ENCODE data around the gene SLC4A1AP. TPM values are rescaled to one million over a fixed set of nuclear protein-coding genes. Genes with fewer than 3 reads are reported as not detected.

The SLC4A1AP gene
- total RNA-seq, 4 donors from 2014 or later = 15.4 to 27.0 (median 24.1) TPM

GRCh38 chr2:27645197-27645596 is 18.5 kb upstream of the SLC4A1AP start:
- Histone ChIP-seq H3K9me3 (no peaks in the 10 kb centered on the region), H3K36me3 (peaks cover 5 to 100% (median 53%) of the 10 kb centered on the region in 3 donors), H3K4me3 (no peak overlapping the region), H3K27ac (no peak overlapping the region), H3K27me3 (no peaks in the 10 kb centered on the region), H3K4me1 (no peaks in the 10 kb centered on the region)
- TF ChIP-seq, protein P1, sequence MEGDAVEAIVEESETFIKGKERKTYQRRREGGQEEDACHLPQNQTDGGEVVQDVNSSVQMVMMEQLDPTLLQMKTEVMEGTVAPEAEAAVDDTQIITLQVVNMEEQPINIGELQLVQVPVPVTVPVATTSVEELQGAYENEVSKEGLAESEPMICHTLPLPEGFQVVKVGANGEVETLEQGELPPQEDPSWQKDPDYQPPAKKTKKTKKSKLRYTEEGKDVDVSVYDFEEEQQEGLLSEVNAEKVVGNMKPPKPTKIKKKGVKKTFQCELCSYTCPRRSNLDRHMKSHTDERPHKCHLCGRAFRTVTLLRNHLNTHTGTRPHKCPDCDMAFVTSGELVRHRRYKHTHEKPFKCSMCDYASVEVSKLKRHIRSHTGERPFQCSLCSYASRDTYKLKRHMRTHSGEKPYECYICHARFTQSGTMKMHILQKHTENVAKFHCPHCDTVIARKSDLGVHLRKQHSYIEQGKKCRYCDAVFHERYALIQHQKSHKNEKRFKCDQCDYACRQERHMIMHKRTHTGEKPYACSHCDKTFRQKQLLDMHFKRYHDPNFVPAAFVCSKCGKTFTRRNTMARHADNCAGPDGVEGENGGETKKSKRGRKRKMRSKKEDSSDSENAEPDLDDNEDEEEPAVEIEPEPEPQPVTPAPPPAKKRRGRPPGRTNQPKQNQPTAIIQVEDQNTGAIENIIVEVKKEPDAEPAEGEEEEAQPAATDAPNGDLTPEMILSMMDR (IDR thresholded peaks at IDR 0.05) = no peak
- no peak for TF ChIP-seq POLR2A (IDR thresholded peaks at IDR 0.05)
- intact Hi-C loops (cut with DNase I) = no loop called here
- DNase-seq = no peak

DNA sequence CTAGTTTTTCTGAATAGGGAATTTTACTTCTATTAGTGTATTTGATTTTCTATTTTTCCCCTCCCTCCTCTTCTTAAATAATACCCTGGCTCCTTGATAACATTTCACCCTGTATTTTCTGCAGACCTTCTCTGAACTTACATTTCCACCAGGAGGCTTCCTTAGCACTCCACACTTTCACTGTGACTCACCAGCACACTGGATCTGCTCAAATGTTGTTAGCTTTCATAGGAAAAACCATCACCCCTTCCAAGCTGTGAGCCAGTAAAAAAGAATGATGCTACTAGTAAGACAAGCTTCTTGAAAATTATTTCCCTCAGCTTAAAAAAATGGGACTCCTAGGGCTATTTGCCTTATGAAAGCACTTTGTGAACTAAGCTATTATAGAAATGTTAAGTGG is 16.4 kb upstream of the SLC4A1AP start:
- H3K4me1 ChIP-seq = no peaks in the 10 kb centered on the region
- no peak overlapping the region for H3K4me3 ChIP-seq
- intact Hi-C loops (cut with DNase I) = no loop called here
- H3K36me3 ChIP-seq = peaks cover 5 to 100% (median 45%) of the 10 kb centered on the region in 3 donors
- no peaks in the 10 kb centered on the region for H3K9me3 ChIP-seq
- TF ChIP-seq POLR2A (IDR thresholded peaks at IDR 0.05) = no peak
- TF ChIP-seq, protein P1 (IDR thresholded peaks at IDR 0.05) = no peak
- no peak overlapping the region for H3K27ac ChIP-seq
- no peaks in the 10 kb centered on the region for H3K27me3 ChIP-seq
- DNase-seq = no peak

GRCh38 chr2:27647737-27648136 is 16.0 kb upstream of the SLC4A1AP start:
- H3K4me1 ChIP-seq = no peaks in the 10 kb centered on the region
- H3K36me3 ChIP-seq = peaks cover 5 to 100% (median 42%) of the 10 kb centered on the region in 3 donors
- H3K27me3 ChIP-seq = no peaks in the 10 kb centered on the region
- 86 to 93% methylated on average over 4 of the region's 4 CpGs for WGBS, 2 donors
- TF ChIP-seq, protein P1 (IDR thresholded peaks at IDR 0.05) = no peak
- TF ChIP-seq POLR2A (IDR thresholded peaks at IDR 0.05) = no peak
- no peak overlapping the region for H3K27ac ChIP-seq
- no peak overlapping the region for H3K4me3 ChIP-seq
- no peaks in the 10 kb centered on the region for H3K9me3 ChIP-seq
- no peak for DNase-seq
- intact Hi-C loops (cut with DNase I) = no loop called here

GRCh38 chr2:27651056-27651455 is 12.6 kb upstream of the SLC4A1AP start:
- 73 to 74% methylated on average over 4 of the region's 4 CpGs for WGBS, 2 donors
- no peaks in the 10 kb centered on the region for H3K9me3 ChIP-seq
- H3K4me1 ChIP-seq = peaks cover 0 to 6% (median 0%) of the 10 kb centered on the region in 3 donors
- H3K4me3 ChIP-seq = no peak overlapping the region
- intact Hi-C loops (cut with DNase I) = no loop called here
- no peak overlapping the region for H3K27ac ChIP-seq
- peaks cover 5 to 100% (median 40%) of the 10 kb centered on the region in 3 donors for H3K36me3 ChIP-seq
- no peaks in the 10 kb centered on the region for H3K27me3 ChIP-seq
- DNase-seq = no peak
- TF ChIP-seq, protein P1 (IDR thresholded peaks at IDR 0.05) = no peak
- no peak for TF ChIP-seq POLR2A (IDR thresholded peaks at IDR 0.05)

DNA sequence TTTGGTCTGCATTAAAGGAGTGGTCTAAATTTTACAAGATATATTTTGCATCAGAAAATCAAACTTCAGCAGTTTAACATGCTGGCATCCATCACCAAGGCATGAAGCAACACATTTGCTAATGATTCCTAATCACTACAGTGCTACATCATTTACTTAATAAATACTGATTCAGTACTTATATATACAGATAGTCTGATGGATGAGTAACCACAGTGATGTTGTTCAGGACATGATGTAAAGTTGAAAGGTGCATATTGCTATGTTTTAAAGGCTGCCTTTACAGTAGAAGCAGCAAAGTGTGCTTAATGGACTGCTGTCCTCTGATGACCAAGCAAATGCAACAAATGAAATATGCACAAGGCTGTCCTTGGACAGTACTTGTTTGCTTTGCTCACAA is 11.3 kb upstream of the SLC4A1AP start:
- intact Hi-C loops (cut with DNase I) = no loop called here
- no peak overlapping the region for H3K4me3 ChIP-seq
- TF ChIP-seq, protein P1 (IDR thresholded peaks at IDR 0.05) = no peak
- TF ChIP-seq POLR2A (IDR thresholded peaks at IDR 0.05) = no peak
- DNase-seq = no peak
- peaks cover 0 to 6% (median 0%) of the 10 kb centered on the region in 3 donors for H3K4me1 ChIP-seq
- peaks cover 5 to 100% (median 44%) of the 10 kb centered on the region in 3 donors for H3K36me3 ChIP-seq
- no peak overlapping the region for H3K27ac ChIP-seq
- H3K27me3 ChIP-seq = no peaks in the 10 kb centered on the region
- no peaks in the 10 kb centered on the region for H3K9me3 ChIP-seq

Data from esophagus squamous epithelium (tissue), 5 donors.